ENCODE measurements around the gene OR2A42.
"Not testable (repeated sequence)": the region's sequence is repeated elsewhere in the genome, so short reads cannot be mapped to it uniquely, and the experiment has no call there.

The OR2A42 gene

DNA sequence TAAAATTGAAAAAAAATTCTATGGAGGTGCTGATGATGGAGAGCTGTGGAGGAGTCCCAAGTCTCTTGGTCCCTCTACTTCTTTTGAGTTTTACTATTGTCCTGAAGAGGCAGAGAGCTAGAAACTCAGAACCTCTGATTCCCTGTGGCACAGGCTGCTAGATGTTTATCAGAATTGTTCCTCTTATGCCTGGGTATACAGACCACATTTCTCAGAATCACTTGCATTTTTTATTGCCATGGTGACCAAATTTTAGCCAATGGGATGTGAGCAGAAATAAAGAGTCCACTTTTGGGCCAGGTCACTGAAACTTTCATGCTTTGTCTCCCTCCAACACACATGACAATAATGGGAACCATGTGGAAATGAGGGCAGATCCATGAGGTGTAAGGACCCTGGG is 15.7 kb downstream of the OR2A42 start:
- DNase-seq (ENCODE audit: low read depth in 2 of 2): not testable (repeated sequence)

GRCh38 chr7:144220531-144220930 is 18.9 kb downstream of the OR2A42 start:
- not testable (repeated sequence) for DNase-seq (ENCODE audit: low read depth in 2 of 2)

- DNase-seq (ENCODE audit: low read depth in 2 of 2): not testable (repeated sequence)
Measured at GRCh38 chr7:144219149-144219548, 20.3 kb downstream of the OR2A42 start.

DNA sequence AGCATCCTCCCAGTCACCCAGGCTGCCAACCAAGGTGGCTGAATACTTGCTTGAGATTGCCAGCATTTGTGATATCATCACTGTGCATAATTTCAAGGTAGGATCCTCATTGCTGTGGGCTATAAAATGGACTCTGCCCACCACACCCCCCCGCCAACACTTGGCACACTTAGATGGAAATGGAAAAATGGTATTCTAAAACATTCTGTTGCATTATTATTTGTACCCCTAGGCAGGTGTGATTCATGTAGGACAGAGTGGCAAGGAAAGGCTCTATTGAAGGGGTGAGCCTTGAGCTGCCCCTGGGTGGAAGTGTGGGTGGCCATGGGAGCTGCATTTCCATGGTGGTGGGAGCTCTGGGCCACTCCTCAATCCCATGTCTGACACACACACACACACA is 20.8 kb downstream of the OR2A42 start:
- DNase-seq (ENCODE audit: low read depth in 2 of 2): not testable (repeated sequence)

DNA sequence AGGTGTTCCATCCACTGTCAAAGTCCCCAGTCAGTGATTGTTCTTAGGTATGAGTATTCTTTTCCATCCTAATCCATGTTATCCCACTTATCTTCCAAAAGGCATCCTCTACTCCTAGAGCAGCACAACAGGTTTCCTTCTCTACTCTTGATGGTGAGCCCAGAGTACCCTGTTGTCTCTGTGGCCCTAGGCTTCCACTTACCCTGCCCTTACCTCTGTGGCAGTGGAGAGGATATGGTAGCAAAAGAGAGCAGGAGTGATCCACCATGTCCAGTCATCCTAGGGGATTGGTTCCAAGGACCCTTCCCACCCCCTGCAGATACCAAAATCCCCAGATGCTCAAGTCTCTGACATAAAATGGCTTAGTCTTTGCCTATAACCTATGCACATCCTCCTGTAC is 22.2 kb downstream of the OR2A42 start:
- DNase-seq (ENCODE audit: low read depth in 2 of 2): not testable (repeated sequence)

DNA sequence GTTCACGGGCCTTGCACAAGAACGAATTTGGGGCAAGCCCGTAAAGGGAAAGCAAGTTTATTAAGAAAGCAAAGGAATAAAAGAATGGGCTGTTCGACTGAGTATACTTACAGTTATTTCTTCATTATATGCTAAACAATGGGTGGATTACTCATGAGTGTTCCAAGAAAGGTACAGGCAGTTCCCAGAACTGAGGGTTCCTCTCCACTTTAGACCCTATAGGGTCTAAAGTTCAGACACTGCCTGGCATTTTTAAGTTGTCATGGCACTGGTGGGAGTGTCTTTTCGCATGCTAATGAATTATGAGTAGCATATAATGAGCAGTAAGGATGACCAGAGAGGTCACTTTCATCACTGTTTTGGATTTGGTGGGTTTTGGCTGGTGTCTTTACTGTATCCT is 34.1 kb downstream of the OR2A42 start:
- not testable (repeated sequence) for DNase-seq (ENCODE audit: low read depth in 2 of 2)

DNA sequence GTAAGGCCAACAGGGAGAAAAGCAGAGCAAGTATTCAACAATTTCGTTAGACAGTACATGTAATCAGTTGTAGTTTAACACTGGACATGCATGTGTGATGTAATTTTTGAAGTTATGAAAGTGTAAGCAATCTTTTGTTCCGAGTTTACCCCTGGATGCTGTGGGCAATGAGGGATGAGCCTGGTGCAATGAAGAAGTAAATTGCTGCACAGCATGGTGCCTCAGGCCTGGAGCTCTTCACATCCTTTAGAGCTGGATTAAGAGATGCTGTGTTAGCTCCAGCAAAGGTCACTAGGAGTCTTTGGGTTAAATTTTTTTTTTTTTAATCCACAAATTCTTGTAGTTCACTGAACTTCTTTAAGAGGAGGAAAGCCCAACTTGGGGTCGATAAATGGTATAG is 36.3 kb downstream of the OR2A42 start:
- DNase-seq (ENCODE audit: low read depth in 2 of 2): not testable (repeated sequence)

DNA sequence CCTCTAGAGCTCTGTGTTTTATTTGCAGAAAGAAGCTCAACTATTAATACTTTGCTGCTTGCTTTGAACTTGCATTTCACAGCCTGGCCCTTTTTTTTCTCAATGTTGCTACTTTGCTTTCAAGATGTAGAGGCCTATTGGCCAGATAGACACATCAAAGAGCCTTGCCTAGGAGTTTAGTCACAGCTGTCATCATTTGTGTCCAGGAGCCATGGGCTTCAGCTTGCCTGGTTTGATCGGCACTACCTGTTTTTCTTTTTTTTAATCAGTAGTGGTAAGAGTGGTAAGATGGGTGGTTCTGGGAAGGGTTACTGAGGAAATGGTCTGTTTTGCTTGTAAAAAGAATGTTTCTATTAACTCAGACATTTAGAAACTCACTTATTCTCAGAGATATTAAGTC is 37.4 kb downstream of the OR2A42 start:
- not testable (repeated sequence) for DNase-seq (ENCODE audit: low read depth in 2 of 2)

GRCh38 chr7:144198934-144199333 is 40.5 kb downstream of the OR2A42 start:
- not testable (repeated sequence) for DNase-seq (ENCODE audit: low read depth in 2 of 2)

DNA sequence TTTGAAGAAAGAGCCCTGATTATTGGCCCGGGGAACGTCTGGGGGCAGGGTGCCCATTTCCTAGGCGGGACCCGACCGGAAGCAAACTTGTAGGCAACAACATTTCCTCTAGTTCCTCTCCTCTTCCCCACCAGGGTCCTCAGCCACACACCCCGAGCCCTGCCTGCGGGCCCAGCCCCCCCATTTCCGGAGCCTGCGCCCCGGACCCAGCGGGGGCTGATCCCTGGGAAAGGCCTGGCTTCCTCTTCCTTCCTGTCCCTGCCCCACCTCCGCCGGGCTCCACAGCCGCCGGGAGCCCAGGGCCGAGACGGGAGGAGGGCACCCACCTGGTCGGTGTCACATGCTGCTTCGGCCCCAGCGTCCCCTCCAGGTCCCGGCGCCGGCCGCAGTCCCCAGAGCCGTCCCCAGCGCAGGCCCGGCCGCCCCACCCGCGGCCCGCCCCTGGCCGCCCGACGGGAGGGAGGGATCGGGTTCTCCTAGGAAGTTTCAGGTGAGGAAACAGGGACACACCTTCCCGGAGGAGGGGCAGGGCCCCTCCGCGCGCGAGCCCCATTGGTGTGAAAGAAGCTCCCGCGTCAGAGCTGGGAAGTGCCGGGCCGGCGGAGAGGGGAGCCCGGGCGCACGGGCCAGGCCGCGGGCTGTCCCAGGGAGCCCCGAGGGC is 44.1 kb downstream of the OR2A42 start, which contains the start of gene ARHGEF35:
Gene ARHGEF35 (minus strand): TSS at position 622 of the 661 bp plus-strand sequence. CDS start 7,450 bp downstream, outside the sequence.
- not testable (repeated sequence) for DNase-seq (ENCODE audit: low read depth in 2 of 2)

GRCh38 chr7:144194453-144194852 is 45.0 kb downstream of the OR2A42 start:
- not testable (repeated sequence) for DNase-seq (ENCODE audit: low read depth in 2 of 2)

GRCh38 chr7:144193782-144194181 is 45.6 kb downstream of the OR2A42 start:
- DNase-seq (ENCODE audit: low read depth in 2 of 2): not testable (repeated sequence)

DNA sequence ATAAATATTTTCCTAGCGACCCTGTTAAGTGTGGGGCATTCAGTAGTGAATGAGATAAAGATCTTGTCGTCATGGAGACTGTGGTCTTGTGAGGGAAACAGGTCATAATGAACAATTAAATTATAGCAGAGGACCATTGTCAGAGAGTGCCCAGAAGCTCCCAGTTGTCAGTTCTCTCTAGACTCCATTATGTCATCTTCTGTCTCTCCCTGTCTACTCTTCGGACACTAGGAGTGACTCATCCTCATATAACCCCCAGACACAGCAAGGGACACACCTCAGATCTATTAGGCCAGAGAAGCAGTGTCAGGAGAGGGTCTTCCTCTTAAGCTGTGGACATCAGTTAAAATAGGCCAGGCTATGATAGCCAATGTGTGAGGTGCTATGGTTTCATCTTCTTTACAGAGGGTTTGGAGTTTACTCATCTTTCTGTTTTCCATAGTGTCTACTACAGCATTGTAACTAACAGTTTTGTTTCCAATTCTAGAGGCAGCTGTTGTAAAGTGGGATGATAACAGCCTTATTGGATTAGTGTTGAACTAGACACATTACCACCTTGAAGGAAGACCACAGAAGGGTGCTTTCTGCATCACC is 50.7 kb downstream of the OR2A42 start:
- not testable (repeated sequence) for DNase-seq (ENCODE audit: low read depth in 2 of 2)

GRCh38 chr7:144187848-144188247 is 51.6 kb downstream of the OR2A42 start:
- DNase-seq (ENCODE audit: low read depth in 2 of 2): not testable (repeated sequence)

- not testable (repeated sequence) for DNase-seq (ENCODE audit: low read depth in 2 of 2)
Measured at GRCh38 chr7:144183166-144183565, 56.2 kb downstream of the OR2A42 start, which contains the start of gene CTAGE4. TSS of gene CTAGE4 (plus strand) at chr7:144183466. CDS start at chr7:144183504, 38 bp downstream.

DNA sequence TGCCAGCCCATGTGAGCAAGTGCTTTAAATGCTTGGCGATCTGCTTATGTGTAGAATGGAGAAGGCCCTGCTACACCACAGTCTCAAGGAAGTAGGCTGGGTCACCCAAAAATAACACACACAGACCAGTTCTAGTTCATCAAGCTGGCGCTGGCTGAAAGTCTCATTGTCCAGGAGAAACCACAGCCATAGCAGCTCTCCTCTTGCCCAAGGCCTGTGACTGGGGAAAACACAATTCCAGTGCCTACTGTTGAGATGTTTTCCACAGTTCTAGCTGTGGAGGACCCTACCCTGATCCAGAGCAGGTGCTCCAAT is 60.3 kb downstream of the OR2A42 start:
- not testable (repeated sequence) for DNase-seq (ENCODE audit: low read depth in 2 of 2)

- not testable (repeated sequence) for DNase-seq (ENCODE audit: low read depth in 2 of 2)
Measured at GRCh38 chr7:144178380-144179164, 60.8 kb downstream of the OR2A42 start.
